Cardiac septum (tissue), 1 donor: ENCODE results near the gene TIMP4. TPM values are rescaled to one million over a fixed set of nuclear protein-coding genes. Genes with fewer than 3 reads are reported as not detected.

Experiments used
- DNase-seq: peaks from one replicate; pipeline ENCODE4 v3.0.0-alpha.2; 2020; ENCODE audit warnings: low spot score
- intact Hi-C: fragments of 100-400 bp; cut with DNase I; formaldehyde crosslinking; loops from one replicate; pipeline ENCODE4 v1.14.0; 2022
- long read RNA-seq: library from polyadenylated mRNA; unstranded; transcript quantifications from one replicate; pipeline ENCODE4 v2.0.0, GENCODE V29; 2021
- total RNA-seq: library from RNA; stranded (reverse); fragmentation: NEBNext Ultra II Directional; extraction: Animal tissue kit (Norgen Biotek cat#: 25700); gene quantifications from one replicate; pipeline ENCODE4 v1.2.1, GENCODE V29; 2021
- donor health status: DM: no; HTN: no; CAD: no.

Gene TIMP4
- 4.3 TPM for total RNA-seq
- long read RNA-seq, partial matches to known transcripts, result 0 of 4 reads
- long read RNA-seq, other reads (novel, unspliced or antisense), result 0 of 4 reads

DNA sequence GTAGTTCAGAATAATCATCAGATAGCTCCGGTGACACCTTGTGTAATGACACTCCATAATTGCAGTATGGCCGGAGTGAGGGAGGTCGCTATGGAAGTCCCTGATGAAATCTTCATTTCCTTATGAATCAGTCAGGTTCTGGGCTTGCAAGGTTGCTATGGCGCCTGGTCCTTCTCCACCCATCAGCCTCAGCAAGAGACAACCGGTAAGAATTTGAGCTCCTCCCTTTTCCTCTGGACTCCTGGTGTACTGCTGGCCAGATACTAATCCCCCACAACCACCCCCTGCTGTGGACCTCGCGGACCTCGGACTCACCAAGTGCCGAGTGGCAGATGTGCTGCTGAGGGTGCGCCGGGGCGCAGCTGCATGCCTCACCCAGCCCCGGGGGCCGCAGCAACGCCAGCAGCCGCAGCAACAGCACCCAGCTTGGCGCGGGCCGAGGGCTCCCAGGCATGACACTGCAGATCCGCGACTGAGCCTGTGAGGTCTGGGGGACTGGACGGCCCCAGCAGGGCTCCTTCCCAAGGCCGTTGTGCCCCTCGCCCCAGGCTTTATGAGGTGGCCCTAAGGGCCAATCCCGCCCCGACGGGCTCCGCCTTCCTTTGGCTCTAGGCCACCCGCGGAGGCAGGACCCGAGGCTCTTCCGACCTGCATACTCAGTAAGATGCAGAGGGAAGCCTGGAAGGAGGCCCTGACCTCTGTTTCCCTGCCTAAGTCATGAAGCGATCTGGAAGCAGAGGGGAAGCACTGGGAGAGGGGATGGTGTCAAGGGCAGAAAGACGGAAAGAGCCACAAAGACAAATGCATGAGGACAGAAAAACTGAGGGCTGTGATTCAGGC lies at the start of gene TIMP4:
Gene TIMP4 (minus strand): TSS at position 526 of the 840 bp plus-strand sequence. CDS start 72 bp downstream, at position 454.
- no peak for DNase-seq
- intact Hi-C loops, result no loop called here

DNA sequence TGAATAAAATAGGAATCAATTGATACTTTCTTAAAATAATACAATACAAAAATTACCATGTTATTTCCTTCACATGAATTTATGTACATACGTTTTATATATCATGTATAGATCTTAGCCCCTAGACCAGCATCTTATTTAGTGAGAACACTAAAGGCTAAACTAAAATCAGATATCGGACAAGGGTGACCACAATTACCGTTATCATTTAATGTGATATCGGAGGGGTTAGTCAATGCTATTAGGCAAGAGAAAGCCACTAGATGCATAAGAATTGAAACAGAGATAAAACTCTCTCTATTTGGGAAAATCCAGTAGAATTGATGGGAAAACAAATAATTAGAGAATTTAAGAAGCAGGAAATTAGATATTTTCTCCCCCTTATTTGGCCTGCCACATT lies 46.5 kb upstream of the TIMP4 start:
- intact Hi-C loops, result no loop called here
- no peak for DNase-seq

DNA sequence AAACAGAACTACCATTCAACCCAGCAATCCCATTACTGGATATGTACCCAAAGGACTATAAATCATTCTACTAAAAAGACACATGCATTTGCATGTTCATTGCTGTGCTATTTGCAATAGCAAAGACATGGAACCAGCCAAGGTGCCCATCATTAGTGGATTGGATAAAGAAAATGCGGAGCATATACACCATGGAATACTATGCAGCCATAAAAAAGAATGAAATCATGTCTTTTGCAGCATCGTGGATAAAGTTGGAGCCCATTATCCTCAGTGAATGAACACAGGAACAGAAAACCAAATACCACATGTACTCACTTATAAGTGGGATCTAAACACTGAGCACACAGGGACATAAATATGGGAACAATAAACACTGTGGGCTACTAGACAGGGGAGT lies 43.1 kb upstream of the TIMP4 start:
- no peak for DNase-seq
- intact Hi-C loops, result no loop called here

DNA sequence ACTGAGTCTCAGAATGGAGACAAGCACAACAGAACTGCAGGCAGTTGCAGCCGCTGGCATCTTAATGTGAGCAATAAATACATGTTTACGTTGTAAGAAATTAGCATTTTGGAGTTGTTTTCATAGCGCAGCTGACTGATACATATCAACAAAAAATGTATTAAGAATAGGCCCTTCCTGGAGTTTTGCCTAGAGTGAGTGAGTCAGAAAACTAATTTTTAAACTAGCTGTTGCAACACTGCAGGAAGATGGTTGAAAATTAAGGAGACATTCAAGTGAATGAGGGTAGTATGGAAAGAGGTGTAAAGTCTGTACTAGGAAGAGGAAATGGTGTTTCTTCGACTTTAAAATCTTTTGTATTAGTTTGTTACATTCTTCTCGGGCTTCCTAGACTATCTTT lies 39.6 kb upstream of the TIMP4 start:
- no peak for DNase-seq
- intact Hi-C loops, result no loop called here

DNA sequence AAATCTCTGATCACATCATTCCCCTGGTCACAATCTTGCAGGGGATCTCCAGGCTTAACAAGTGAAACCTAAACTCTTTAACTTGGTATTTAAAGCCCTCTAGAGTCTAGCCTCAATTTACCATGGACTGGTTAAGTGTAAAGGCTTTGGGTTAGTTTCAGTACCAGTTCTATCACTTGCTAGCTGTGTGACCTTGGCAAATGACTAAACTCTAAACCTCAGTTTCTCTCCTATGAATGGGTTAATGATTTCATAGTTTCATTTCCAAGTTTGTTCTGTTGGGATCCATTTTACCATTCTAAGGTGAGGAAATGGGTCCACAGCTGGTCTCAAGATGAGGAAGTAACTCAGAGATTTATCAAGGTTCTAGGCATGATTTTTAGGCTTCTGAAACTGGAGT lies 38.8 kb upstream of the TIMP4 start:
- DNase-seq, result no peak
- intact Hi-C loops, result no loop called here

DNA sequence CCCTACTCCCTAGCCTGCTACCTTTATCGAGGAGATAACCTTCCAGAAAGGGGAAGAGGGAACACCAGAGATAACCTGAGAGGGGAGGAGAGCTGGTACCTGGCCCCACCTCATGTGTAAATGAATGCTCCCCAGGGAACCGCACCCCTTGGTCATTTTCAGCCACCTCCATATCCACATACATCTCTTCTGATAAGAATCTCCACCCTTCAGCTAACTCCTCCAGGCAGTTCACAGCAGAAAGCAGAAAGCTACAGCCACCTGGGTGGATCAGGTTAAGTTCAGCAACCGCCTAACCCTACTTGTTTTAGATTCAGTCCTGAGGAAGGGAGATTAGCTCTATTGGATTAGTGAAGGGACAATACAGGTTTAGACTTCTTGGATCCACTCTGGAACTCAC lies 38.0 kb upstream of the TIMP4 start:
- DNase-seq, result no peak
- intact Hi-C loops, result no loop called here

DNA sequence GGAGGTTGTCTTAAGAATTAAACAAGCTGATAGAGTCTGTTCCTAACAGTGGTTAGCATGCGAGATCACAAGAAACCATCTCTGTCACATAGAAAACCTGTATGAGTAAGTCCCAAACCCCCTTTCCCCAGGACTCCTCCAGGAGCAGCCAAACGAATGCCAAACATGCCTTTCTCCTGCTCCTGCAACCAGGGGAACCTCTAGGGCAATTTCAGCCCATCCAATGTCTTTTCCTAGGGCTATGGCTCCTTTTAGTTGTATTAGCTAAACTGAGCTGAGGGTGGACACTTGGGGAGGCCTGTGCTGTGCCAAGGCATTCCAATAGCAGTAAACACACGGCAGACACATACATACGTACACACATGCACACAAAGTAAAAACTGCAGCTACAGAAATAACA lies 36.5 kb upstream of the TIMP4 start:
- no peak for DNase-seq
- intact Hi-C loops, result no loop called here

DNA sequence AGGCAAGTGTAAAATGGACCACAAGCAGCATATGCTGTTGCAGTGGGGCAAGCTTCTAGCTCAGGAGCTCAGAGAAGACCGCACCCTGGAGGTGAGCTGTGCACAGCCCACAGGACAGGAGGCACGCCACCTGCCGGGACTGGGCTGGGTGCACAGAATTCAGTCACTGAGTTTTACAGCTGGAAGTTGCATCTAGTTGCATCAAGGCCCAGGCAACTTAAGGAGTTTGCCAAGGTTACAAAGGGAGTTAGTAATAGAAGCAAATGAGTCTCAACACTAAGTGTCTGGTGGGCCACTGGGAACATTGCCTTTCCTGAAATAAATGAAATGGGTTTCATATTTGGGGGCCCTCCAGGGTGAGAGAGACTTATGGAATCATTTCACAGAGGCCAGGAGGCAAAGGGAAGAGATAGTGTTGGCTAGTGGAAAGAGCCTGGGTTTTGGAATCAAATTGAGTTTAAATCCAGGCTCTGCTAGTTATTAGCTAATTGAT lies 36.0 kb upstream of the TIMP4 start:
- intact Hi-C loops, result no loop called here

DNA sequence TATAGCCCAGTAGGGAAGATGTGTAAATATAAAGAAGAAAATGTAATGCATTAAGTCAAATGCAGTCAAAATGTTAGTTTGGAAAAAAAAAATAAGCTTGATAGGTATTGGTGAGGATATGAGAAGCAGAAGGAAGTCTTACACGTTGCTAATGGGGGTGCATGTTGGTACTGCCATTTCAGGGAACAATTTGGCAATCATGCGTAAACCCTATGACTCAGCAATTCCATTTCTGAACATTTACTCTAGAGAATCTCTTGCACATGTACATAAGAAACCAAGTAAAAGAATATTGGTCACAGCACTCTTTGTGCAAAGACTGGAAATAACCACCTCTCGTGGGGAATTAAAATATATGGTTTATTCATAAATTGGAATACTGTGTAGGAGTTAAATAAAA lies 35.5 kb upstream of the TIMP4 start:
- intact Hi-C loops, result no loop called here
- no peak for DNase-seq

More for the DNA sequence above, 36.0 kb upstream of the TIMP4 start:
- no peak for DNase-seq

DNA sequence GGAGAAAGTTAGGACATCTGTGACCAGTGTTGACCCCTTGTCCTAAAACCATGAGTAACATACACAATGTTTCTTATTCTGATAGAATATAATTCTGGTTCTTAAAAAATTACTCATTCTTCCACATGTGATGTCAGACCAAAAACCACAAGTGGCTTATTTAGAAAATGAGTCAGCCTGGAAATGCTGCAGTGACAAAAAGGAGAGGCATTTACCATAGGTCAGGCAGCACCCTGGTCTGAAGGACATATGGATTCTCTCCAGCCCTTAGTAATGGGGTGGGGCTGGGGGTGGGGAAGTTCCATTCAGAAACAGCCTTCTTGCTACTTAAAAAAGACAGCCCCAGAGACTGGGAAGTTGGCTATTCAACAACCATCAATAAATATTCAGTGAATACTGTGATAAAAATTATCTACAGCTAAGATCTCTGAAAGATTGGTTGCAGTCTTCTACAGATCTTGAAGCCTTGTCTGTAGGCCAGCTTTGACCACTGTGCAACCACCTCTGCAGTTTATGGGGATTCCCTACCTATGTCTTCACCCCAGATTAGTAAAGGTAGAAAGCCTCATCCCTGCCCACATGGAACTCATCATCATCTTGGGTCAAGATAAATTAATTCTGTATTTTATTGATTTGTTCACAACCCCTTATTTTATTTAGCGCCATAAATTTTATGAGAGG lies 34.9 kb upstream of the TIMP4 start:
- DNase-seq, result no peak
- intact Hi-C loops, result no loop called here

DNA sequence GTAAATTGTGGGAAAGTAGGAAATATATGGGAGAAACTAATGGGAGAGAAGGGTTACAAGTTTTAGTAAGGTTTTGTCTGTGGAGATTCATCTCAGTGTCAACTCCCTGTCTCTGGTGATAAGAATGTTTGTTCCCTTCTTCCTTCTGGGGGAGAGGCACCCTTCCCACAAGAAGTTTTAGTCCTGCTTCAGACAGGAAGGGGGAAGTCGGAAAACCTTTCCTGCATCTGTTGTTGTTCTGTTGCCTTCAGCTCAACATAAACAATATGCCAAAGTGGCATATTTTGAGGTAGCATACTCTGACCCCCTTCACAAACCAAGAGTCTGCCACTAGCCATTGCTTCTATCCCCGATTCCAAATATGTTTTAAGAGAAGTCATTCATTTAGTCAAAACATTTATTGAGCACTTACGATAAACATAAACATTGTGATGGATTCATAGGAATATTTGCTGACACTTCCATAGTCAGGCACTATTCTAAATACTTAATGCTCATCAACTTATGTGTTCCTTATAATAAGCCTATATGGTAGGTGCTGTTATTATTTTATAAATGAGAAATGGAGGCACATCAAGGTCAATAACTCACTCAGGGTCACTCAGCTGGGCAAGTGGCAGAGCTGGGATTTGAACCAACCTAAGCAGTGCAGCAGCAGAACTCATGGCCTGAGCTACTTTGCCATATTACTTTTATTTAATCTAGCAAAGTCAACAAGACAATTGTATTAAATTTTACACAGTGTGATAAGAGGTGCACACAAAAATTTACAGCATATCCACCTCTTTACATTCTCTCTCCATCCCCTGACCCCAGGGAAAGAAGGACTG lies 34.2 kb upstream of the TIMP4 start:
- intact Hi-C loops, result no loop called here
- no peak for DNase-seq

DNA sequence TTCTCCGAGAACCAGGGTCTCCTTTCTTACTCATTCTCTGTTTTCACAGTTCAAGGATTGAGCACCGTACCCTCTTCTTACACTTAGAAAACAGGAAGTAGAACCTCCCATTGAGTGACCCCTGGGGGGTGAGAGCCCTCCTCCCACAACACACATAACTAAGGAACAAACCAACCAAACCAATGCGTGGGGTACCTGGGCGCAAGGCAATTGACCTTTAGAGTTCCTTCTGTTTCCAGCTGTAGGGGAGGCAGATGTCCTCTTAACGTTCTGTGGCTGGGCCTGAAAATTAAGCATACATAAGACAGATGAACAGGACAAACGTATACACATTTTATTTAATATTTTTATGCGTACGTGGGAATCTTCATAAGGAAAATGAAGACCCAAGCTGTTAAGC lies 33.5 kb upstream of the TIMP4 start:
- DNase-seq, result no peak
- intact Hi-C loops, result no loop called here

DNA sequence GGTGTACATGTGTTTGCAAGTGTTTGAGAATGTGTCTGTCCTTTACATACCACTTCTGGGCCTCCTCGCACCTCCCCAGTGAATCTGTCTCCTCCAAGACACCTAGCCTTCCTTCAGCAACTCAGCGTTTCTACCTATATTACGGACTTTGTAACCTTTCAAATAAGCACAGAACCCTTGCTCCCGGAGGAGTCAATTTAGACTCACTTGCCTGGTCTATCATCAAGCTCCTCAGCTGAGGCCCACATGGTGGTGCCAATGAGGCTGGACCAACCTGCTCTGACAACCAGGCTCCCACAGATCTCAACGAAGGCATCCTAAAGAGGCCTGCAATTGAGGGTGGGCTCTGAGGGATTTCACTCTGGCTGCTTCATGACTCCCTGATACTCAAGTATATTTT lies 32.8 kb upstream of the TIMP4 start:
- no peak for DNase-seq

DNA sequence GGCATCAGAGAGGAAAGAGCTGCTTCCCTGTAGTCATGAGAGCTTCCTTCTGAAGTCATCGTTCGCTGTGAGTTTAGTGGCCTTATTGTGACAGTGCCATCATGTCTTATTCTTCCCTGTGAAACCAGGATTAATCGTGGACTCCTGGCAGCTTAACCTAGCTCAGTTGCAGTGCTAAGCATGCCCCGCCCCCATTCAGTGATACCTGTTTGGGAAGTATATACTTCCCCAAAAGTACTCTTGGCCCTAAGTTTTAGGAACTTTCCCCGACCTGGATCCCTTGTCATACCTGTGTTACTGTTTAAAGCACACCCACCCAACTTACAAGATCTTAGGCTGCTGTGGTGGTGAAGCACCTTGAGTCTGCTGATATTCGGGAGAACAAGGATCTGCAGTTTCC lies 32.1 kb upstream of the TIMP4 start:
- intact Hi-C loops, result no loop called here
- DNase-seq, result no peak

More for the DNA sequence above, 32.8 kb upstream of the TIMP4 start:
- intact Hi-C loops, result no loop called here

DNA sequence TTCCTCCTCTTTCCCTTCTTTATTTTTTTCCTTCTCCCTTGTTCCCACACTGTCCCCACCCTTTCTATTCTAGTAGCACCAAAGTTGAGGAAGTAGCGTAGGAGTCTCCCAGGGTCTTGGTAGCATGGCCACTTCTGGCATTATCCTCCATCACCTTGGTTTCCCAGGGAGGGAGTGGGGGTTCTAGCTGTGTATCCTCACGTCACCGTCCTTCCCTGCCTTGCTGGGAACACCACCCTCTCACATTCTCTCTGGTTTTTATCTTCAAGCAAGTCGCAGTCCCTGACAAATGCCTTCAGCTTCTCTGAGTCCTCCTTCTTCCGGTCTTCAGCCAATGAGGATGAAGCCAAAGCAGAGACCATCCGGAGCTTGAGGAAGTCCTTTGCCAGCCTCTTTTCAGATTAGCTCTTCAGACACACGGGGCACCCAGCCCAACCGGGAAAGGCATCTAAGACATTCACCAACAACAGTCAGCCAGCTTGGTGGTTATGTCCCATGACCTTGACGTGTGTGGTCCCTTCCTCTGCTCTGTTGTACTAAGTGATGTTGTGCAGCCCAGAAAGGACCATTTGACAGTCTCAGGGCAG lies 31.6 kb upstream of the TIMP4 start:
- intact Hi-C loops, result no loop called here
- DNase-seq, result no peak

DNA sequence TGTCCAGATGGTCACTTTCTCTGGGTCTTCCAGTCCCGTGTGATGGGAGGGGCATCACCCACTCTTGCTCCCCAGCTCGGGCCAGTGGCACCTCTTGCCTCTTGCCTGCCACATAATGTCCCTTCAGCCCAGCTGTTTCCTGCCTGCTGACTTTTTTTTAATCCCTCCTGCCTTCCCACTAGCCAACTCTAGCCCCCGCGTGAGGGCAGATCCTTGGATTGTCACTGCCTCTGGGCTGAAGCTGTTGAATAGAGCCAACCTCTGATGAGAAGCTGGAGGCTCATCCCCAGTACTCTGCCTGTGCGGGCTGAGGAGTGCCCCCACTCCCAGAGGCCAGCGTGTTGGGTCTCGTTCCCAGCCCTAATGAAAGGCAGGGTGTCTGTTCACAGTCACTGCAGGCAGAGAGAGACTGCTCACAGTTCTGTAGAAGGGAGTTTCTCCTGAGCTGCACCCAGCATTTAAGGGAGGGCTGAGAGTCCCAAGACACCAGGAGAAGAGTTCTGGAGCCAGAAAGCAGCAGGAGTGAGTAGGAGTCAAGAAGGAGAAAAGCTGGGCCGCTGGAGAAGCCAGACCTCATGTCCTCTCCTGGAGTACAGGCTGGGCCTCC lies 30.1 kb upstream of the TIMP4 start:
- intact Hi-C loops, result no loop called here
- DNase-seq, result no peak

DNA sequence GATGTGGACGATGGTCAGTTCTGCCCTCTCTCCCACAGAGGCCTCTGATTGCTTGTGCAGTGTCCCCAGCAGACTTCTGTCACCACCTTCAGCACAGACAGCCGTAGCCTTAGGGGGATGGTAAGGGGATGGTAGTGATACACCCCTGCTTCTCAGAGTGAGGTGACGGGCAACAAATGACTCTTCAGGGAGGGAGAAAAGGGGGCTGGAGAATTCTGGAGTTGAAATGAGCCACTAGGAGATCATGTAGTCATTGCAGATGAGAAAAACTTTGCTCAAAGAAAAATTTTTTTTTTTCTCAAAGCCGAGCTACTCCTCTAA lies 29.6 kb upstream of the TIMP4 start:
- no peak for DNase-seq
- intact Hi-C loops, result no loop called here

DNA sequence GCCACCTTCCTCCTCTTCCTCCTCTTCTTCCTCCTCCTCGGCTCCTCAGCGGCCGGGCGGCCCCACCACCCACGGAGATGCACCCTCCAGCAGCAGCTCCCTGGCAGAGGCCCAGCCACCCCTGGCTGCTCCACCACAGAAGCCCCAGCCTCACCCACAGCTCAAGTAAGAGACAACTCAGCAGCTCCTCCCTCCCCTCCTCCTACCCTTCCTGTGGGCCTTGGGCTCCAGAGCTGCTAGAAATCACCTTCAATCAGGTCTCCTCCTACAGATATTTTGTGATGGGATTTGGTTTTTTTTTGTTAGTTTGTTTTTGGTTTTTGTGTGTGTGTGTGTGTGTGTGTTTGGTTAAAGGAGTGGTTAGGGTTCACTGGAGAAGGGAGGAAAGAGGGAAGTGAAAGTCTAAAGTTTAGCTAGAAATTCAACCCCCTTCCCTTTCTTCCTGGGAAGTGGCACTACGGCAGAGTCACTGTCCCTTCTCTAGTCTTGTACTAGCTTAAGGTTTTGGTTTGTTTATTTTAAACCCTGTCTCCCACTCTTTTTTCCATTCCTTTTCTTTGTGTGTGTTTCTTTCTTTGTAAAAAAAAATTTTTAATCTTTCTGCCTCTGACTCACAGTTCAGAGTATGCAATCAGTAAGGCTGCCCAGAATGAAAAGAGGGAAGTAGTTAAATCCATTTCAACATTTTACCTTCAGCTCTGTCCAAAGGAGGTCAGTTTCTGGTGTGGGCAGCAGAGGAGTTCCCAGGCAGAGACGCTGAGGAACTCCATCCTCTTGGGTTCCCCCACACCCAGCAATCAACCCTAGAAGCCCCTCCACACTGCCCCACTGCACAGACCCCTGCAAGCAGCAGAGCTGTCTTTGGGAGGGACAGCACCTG lies 29.0 kb upstream of the TIMP4 start:
- no peak for DNase-seq
- intact Hi-C loops, result no loop called here
